ENCODE results near the gene RASD2.

The RASD2 gene

DNA sequence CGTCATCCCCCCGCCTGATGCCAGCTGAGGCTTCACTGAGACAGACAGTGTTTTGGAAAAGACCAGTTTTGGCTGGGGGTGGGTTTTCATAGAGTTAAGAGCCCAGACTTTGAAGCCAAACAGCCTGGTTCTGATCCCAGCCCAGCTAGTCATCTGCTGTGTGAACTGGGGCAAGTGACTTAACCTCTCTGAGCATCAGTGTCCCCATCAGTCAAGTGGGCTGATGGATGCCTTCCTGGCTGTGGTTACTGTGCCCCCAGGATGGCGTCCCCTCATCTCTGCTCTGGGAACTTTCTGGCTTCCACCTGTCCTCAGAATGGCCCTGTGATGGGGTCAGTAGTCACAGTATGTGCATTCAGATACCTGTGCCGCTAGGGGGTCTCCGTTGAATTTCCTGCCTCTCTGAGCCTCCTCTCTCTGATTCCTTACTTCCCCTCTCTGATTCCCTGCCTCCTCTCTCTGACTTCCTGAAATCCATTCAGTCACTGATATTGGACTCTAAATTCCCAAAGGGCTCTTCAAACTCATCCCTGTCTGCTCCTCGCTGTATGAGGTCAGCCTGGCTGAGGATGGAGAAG, 2.4 kb downstream of the RASD2 start:
- Histone ChIP-seq H3K36me3 (ENCODE audit: control insufficient read depth, insufficient read depth, low read length) (no peaks in the 10 kb centered on the region), H3K4me3 (ENCODE audit: extremely low read depth, insufficient read depth, low read length, poor library complexity, severe bottlenecking) (no peak overlapping the region), H3K9me3 (ENCODE audit: control insufficient read depth, low read length) (no peaks in the 10 kb centered on the region), H3K4me1 (ENCODE audit: control insufficient read depth, insufficient read depth, low read length, poor library complexity, severe bottlenecking) (no peaks in the 10 kb centered on the region), H3K27ac (ENCODE audit: low read depth, low read length, severe bottlenecking) (no peak overlapping the region)
- WGBS, 2 experiments (ENCODE audit: insufficient coverage in 2 of 2), result 73% methylated on average over 5 of the region's 6 CpGs

- Histone ChIP-seq H3K4me3 (ENCODE audit: extremely low read depth, insufficient read depth, low read length, poor library complexity, severe bottlenecking) (no peak overlapping the region), H3K36me3 (ENCODE audit: control insufficient read depth, insufficient read depth, low read length) (no peaks in the 10 kb centered on the region), H3K27ac (ENCODE audit: low read depth, low read length, severe bottlenecking) (no peak overlapping the region), H3K9me3 (ENCODE audit: control insufficient read depth, low read length) (no peaks in the 10 kb centered on the region), H3K4me1 (ENCODE audit: control insufficient read depth, insufficient read depth, low read length, poor library complexity, severe bottlenecking) (no peaks in the 10 kb centered on the region)
- WGBS, 2 experiments (ENCODE audit: insufficient coverage in 2 of 2), result 63 to 89% methylated on average over 2 of the region's 3 CpGs
Measured at GRCh38 chr22:35543702-35544101, 3.1 kb downstream of the RASD2 start.

DNA sequence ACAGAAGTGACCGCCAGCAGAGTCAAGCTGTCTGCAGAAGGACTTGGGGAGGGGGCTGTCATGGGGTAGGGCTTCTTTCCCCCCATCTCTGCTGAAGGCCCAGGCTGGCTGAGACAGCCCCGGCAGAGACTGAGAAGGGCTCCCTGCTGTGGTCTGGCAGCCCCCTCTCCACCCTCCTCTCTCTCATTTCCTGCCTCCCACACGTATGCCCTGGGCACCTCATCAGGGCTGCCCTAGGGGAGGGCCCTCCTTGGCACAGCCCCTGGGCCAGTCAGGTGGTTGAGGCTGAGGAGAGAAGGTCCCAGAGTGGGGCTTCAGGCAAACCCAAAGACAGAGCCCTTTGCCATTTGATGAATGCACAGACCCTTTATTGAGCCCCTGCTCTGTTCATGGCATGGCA, 3.6 kb downstream of the RASD2 start:
- Histone ChIP-seq H3K4me1 (ENCODE audit: control insufficient read depth, insufficient read depth, low read length, poor library complexity, severe bottlenecking) (no peaks in the 10 kb centered on the region), H3K27ac (ENCODE audit: low read depth, low read length, severe bottlenecking) (no peak overlapping the region), H3K36me3 (ENCODE audit: control insufficient read depth, insufficient read depth, low read length) (no peaks in the 10 kb centered on the region), H3K4me3 (ENCODE audit: extremely low read depth, insufficient read depth, low read length, poor library complexity, severe bottlenecking) (no peak overlapping the region), H3K9me3 (ENCODE audit: control insufficient read depth, low read length) (no peaks in the 10 kb centered on the region)
- WGBS, 2 experiments (ENCODE audit: insufficient coverage in 2 of 2), result 17% methylated on average over 1 of the region's 3 CpGs; no CpG with 5 or more reads in 1 of the 2 experiments

DNA sequence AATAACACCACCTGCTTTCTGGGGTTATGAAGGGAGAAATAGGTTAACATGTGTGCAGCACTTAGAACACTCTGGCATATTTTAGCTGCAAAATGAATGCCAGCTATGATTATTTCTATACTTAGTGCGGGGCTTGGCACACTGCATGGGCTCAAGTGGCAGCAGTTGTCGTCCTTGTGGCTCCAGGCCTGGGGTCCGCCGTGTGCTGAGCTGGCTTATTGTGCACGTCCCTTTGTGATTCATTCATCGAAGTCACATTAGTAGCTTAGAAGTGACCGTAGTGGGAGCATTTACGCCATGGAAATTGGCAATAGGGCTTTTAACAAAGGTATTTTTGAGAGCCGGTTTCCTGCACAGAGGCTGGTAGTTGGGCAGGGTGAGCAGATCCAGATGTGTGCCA, 4.2 kb downstream of the RASD2 start:
- Histone ChIP-seq H3K27ac (ENCODE audit: low read depth, low read length, severe bottlenecking) (no peak overlapping the region), H3K4me3 (ENCODE audit: extremely low read depth, insufficient read depth, low read length, poor library complexity, severe bottlenecking) (no peak overlapping the region), H3K36me3 (ENCODE audit: control insufficient read depth, insufficient read depth, low read length) (no peaks in the 10 kb centered on the region), H3K9me3 (ENCODE audit: control insufficient read depth, low read length) (no peaks in the 10 kb centered on the region), H3K4me1 (ENCODE audit: control insufficient read depth, insufficient read depth, low read length, poor library complexity, severe bottlenecking) (no peaks in the 10 kb centered on the region)
- 92 to 94% methylated on average over 9 of the region's 9 CpGs for WGBS, 2 experiments (ENCODE audit: insufficient coverage in 2 of 2)

GRCh38 chr22:35546886-35547285, 6.3 kb downstream of the RASD2 start:
- H3K9me3 ChIP-seq (ENCODE audit: control insufficient read depth, low read length), result no peaks in the 10 kb centered on the region
- WGBS, 2 experiments (ENCODE audit: insufficient coverage in 2 of 2), result 93 to 96% methylated on average over 18 of the region's 18 CpGs
- H3K36me3 ChIP-seq (ENCODE audit: control insufficient read depth, insufficient read depth, low read length), result no peaks in the 10 kb centered on the region
- no peak overlapping the region for H3K27ac ChIP-seq (ENCODE audit: low read depth, low read length, severe bottlenecking)
- H3K4me3 ChIP-seq (ENCODE audit: extremely low read depth, insufficient read depth, low read length, poor library complexity, severe bottlenecking), result no peak overlapping the region
- H3K4me1 ChIP-seq (ENCODE audit: control insufficient read depth, insufficient read depth, low read length, poor library complexity, severe bottlenecking), result no peaks in the 10 kb centered on the region

DNA sequence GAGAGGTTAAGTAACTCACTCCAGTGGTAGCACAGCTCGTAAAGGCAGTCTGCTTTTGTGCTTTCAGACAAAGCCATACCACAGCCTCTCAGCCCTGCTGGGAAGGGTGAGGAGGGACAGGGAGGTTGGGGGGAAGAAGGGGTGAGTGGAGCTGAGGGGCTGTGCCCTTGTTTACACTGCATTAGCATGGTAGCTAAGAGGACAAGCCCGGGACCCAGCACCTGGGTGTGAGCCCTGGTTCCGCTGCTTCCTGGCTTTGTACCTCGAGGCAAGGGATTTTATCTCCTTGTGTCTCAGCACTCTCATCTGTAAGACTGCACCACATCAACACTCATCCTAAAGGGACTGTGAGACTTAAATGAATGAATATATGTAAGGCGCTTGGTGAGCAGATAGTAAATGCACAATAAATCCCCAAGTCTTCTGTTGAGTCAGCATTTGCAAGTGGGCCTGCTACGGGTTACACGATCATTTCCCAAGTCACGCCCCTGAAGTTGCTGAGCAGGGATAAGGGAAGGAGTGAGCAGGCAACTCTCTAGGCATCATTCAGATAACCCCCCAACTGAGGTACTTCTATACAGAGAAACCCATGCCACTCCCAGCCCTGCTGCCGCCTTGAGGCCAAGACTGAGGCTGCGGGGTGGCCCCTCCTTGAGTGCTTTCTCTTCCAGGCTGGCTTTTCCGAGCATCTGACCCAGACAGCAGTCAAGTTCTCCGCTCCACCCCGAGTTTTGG, 7.5 kb downstream of the RASD2 start:
- no peaks in the 10 kb centered on the region for H3K4me1 ChIP-seq (ENCODE audit: control insufficient read depth, insufficient read depth, low read length, poor library complexity, severe bottlenecking)
- H3K4me3 ChIP-seq (ENCODE audit: extremely low read depth, insufficient read depth, low read length, poor library complexity, severe bottlenecking), result no peak overlapping the region
- no peaks in the 10 kb centered on the region for H3K9me3 ChIP-seq (ENCODE audit: control insufficient read depth, low read length)
- H3K36me3 ChIP-seq (ENCODE audit: control insufficient read depth, insufficient read depth, low read length), result no peaks in the 10 kb centered on the region
- 41 to 43% methylated on average over 7 of the region's 13 CpGs for WGBS, 2 experiments (ENCODE audit: insufficient coverage in 2 of 2)
- no peak overlapping the region for H3K27ac ChIP-seq (ENCODE audit: low read depth, low read length, severe bottlenecking)

DNA sequence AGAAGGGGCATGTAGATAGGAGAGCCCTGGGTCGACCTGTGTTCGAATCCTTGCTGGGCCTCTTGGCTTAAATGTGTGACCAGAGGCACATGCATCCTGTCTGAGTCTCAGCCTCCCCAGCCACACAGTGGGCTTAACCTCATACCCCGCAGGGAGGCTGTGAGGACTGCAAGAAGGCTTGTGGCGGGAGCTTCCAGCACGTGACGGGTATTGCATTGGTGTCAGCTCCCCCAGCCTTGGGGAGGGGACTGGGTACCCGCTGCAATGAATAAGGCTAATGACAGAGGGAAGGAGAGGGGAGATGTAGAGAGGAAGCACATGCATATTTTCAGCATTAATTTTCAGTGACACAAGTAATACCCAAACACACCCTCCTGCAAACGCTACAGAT, 8.1 kb downstream of the RASD2 start:
- 36 to 40% methylated on average over 2 to 4 of the region's 8 CpGs for WGBS, 2 experiments (ENCODE audit: insufficient coverage in 2 of 2)
- Histone ChIP-seq H3K36me3 (ENCODE audit: control insufficient read depth, insufficient read depth, low read length) (no peaks in the 10 kb centered on the region), H3K9me3 (ENCODE audit: control insufficient read depth, low read length) (no peaks in the 10 kb centered on the region), H3K4me3 (ENCODE audit: extremely low read depth, insufficient read depth, low read length, poor library complexity, severe bottlenecking) (no peak overlapping the region), H3K4me1 (ENCODE audit: control insufficient read depth, insufficient read depth, low read length, poor library complexity, severe bottlenecking) (no peaks in the 10 kb centered on the region), H3K27ac (ENCODE audit: low read depth, low read length, severe bottlenecking) (no peak overlapping the region)

- WGBS, 2 experiments (ENCODE audit: insufficient coverage in 2 of 2), result 54 to 62% methylated on average over 8 to 9 of the region's 11 CpGs
- H3K36me3 ChIP-seq (ENCODE audit: control insufficient read depth, insufficient read depth, low read length), result no peaks in the 10 kb centered on the region
- no peaks in the 10 kb centered on the region for H3K9me3 ChIP-seq (ENCODE audit: control insufficient read depth, low read length)
- no peaks in the 10 kb centered on the region for H3K4me1 ChIP-seq (ENCODE audit: control insufficient read depth, insufficient read depth, low read length, poor library complexity, severe bottlenecking)
- no peak overlapping the region for H3K27ac ChIP-seq (ENCODE audit: low read depth, low read length, severe bottlenecking)
- H3K4me3 ChIP-seq (ENCODE audit: extremely low read depth, insufficient read depth, low read length, poor library complexity, severe bottlenecking), result no peak overlapping the region
Measured at GRCh38 chr22:35549328-35549727, 8.7 kb downstream of the RASD2 start.

GRCh38 chr22:35551549-35552177, 11.0 kb downstream of the RASD2 start:
- Histone ChIP-seq H3K4me1 (ENCODE audit: control insufficient read depth, insufficient read depth, low read length, poor library complexity, severe bottlenecking) (no peaks in the 10 kb centered on the region), H3K27ac (ENCODE audit: low read depth, low read length, severe bottlenecking) (no peak overlapping the region), H3K9me3 (ENCODE audit: control insufficient read depth, low read length) (no peaks in the 10 kb centered on the region), H3K36me3 (ENCODE audit: control insufficient read depth, insufficient read depth, low read length) (no peaks in the 10 kb centered on the region), H3K4me3 (ENCODE audit: extremely low read depth, insufficient read depth, low read length, poor library complexity, severe bottlenecking) (no peak overlapping the region)
- 91 to 94% methylated on average over 43 of the region's 43 CpGs for WGBS, 2 experiments (ENCODE audit: insufficient coverage in 2 of 2)

DNA sequence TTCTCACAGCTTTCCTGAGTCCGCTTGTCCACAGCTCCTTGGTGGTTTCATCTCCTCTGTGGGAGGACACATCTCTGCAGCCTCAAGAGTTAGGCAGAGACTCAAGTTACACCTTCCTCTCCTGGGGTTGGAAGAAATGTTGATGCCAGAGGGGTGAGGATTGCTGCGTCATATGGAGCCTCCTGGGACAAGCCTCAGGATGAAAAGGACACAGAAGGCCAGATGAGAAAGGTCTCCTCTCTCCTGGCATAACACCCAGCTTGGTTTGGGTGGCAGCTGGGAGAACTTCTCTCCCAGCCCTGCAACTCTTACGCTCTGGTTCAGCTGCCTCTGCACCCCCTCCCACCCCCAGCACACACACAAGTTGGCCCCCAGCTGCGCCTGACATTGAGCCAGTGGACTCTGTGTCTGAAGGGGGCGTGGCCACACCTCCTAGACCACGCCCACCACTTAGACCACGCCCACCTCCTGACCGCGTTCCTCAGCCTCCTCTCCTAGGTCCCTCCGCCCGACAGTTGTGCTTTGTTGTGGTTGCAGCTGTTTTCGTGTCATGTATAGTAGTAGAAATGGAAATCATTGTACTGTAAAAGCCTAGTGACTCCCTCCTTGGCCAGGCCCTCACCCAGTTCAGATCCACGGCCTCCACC, 11.7 kb downstream of the RASD2 start:
- Histone ChIP-seq H3K4me1 (ENCODE audit: control insufficient read depth, insufficient read depth, low read length, poor library complexity, severe bottlenecking) (no peaks in the 10 kb centered on the region), H3K36me3 (ENCODE audit: control insufficient read depth, insufficient read depth, low read length) (no peaks in the 10 kb centered on the region)
- 37 to 89% methylated on average over 2 to 6 of the region's 13 CpGs for WGBS, 2 experiments (ENCODE audit: insufficient coverage in 2 of 2)

More for the DNA sequence above, 11.7 kb downstream of the RASD2 start:
- H3K9me3 ChIP-seq (ENCODE audit: control insufficient read depth, low read length), result no peaks in the 10 kb centered on the region
- H3K4me3 ChIP-seq (ENCODE audit: extremely low read depth, insufficient read depth, low read length, poor library complexity, severe bottlenecking), result no peak overlapping the region
- no peak overlapping the region for H3K27ac ChIP-seq (ENCODE audit: low read depth, low read length, severe bottlenecking)

Data from mesodermal cell (in vitro differentiated cells).